ENCODE measurements around the gene SIM2.

The SIM2 gene

DNA sequence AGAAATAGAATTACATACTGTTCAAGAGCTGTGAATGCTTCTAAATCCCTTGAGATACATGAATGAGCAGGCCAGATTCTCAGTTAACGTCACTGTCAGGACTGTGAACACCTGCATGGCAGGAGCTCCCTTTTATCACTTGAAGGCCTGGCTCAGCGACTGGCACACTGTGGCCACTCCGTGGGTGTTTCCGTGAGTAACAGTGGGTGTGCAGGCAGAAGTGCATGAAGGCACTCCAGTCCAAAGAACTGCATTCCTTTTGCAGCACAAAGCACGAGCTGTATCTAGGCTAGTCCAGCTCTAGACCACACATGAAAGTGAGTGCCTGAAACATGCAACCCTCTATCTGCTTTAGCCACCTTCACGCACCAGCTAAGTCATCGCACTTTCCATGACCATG, 9.6 kb upstream of the SIM2 start:
- DNase-seq, result no peak

DNA sequence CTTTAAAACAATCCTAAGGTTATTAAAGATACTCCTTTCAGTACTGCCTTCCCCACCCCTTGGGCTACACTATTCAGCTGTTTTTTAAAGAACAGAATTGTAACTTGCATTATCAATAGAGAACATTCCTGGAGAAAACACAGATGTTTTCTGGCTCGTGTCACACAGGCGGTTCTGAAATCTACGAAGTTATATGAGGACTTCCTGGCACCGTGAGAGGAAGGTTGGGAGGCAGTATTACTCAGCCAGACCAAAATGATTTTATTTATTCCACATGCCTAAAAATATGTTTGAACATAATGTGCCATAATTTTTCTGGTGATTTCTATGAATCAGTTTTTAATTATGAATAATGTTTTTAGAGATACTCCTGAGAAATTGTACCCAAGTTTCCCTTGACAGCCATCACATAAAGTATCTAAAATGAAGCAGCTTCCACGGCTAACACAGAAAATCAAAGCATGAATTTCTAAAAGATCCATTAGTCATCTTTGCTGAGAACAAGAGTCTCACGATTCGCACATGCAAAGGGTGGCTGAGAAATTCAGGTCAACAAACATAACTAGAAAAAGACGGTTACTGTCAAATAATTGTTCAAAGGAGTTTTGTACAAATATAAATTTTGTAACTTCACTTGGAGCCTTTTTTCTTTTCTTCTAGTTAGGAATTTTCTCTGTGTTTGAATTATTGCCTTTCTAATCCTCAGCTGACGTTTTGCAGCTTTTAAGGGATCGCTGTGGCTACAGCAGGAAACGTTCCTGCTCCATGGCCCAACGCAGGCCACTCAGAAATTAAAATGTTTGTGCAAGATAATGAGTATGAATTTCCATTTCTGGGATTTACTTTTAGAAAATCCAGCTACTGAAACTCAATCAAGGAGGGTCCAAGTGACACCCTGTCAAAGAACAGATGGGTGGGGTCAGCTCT, 8.0 kb upstream of the SIM2 start:
- no peak for DNase-seq

DNA sequence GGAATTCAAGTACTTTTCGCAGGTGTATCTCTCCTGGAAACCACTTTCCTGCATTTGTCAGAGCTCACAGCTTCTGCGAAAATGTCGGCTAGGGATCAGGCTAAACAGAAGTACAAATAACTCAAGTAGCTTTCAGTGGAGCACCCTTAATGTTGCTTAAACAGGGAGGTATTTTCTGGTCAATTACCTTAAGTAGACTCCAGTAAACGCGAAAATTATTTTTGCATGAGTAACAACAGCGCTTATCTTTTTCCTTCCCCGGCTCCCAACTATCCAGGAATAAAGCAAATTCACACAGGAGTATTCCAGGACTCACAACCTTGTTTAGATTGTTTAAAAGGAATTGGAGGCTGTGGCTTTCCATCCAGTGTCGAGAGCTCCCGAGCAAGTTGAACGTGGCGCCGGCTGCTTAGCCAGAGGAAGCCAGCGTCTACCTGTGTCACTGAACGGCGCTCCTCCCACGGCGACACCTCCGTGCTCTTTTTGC, 7.3 kb upstream of the SIM2 start:
- no peak for DNase-seq

DNA sequence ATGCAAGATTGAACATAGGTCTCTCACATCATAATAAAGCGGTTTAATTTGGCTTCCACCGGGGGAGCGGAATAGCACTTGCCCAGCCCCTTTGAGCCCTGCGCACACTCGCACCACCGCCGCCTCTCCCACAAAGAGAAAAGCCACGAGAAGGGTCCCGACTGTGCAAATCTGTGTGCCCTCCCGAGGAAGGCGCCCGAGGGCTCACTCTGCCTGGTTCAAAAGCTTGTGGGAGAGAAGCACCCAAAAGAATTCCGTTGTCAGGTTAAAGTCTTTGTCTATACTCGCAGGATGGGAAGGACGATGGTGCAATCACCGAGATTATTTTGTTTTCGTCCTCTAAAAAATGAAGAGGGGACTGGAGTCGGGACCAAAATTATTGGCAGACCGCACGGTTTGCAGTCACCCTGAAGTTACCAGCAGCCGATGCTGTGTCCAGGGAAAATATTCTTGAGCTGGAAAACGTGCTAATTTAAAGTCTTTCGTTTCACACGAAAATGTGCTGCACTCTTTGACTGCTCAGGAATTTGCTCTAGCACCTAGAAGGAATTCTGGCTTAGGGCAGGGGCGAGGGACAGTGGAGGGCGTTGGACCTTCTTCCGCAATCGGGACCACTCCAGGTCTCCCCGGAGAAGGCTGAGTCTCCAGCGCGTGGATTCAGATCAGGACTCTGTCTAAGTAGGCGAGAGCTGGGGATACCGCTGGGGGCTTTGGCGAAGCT, 6.6 kb upstream of the SIM2 start:
- DNase-seq, result no peak

DNA sequence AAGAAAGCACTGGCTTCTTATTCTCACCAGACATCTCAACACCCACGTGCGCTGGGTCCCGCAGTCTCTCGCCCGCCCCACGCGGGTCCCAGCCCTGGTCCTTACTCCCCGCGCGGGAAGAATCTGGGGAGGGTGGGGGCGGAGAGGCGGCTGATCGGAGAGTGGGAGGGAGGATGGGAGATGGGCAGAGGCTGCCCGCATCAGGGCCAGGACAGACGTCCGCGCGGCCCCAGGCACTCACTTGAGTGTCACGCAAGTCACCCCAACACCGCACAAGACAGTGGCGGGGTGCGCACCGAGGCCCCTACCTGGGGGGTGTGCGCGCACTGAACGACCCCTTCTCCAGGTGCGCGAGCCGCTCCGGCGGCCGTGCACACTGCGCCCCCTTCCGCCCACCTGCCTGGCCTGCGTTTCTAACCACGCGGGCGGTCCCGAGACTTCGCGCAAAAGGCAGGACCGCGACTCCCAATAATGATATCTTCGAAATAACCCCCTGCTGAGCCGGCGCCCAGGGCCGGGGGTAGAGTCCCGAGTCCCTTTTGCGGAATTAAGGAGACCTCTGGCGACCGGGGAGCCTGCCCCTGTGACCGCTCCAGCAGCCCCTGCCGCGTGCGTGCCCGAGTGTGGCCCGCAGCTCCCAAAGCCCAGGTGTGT, 6.0 kb upstream of the SIM2 start:
- DNase-seq, result no peak

DNA sequence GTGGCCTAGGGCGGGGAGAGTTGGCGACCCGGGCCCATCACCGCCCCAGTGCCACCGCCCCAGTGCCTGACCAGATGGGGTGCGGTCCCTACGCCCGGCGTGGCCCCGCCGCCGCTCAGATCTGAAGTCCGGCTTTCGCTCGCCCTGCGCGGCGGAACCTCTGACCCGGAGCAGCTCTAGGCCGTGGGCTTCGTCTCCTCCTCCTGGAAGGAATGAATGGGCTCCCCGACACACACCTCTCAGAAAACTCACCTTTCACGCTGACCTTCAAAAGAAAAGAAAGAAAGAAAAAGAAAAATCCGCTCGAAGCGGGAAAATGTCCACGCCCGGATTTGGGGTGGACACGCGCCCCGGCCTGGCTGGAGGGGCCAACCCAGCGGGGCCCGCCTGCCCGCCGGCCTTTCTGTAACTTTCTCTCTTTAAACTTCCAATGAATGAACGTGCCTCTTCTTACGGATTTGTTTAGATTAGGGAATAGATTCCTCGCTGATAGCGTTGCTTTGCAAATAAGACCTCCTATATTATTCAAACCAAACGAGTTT, 5.4 kb upstream of the SIM2 start:
- DNase-seq, result no peak

DNA sequence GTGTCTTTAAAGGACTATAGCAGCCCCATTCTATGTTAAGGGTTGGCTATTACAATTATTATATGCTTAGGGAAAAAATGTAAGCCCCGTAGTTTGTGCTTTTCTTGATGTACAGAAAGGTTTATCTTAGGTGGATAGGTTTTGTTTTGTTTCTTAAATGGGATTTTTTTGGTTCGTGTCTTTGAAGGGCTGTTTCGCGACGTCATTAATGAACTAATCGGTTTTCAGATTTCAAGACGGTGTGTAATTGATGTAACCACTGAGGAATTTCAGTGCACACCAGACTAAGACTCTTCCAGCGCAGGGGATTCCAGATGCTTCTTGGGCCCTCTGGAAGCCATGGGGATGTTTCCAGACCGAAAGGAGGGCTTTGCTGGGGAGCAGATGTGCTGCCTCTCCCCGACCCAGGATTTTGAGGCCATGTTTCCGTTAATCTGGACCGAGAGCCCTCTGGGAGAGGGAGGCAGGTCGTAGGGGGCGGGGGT, 4.8 kb upstream of the SIM2 start:
- no peak for DNase-seq

DNA sequence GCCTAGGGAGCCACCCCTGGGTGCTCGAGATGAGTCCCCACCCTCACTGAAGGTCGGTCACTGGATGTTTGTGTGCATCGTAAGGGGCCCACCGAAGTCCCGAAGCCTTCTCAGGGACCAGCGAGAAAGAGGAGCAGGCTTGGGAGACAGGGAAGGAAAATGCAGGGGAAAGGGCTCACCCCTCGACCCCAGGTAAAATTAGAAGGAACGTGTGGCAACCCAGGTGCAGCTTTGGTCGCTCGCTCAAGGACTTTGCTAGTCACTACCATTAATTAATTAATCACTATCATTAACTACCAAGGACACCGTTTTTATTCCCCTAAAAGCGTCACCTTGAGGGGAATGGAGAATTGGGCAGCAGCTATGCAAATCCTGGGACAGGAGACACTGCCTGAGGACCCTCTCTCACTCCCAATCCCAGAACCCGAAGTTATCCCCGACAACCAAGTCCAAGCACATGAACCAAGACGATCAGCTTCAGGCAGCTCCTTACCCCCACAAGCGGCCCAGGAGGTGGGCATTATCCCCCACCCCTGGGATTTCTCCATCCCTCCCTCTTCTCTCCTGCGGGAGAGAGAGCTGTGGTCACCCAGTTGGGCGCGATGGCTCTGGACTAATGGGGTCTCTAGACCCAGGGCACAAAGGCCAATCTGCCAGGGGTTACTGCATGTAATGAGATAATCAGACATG, 4.2 kb upstream of the SIM2 start:
- DNase-seq, result no peak

DNA sequence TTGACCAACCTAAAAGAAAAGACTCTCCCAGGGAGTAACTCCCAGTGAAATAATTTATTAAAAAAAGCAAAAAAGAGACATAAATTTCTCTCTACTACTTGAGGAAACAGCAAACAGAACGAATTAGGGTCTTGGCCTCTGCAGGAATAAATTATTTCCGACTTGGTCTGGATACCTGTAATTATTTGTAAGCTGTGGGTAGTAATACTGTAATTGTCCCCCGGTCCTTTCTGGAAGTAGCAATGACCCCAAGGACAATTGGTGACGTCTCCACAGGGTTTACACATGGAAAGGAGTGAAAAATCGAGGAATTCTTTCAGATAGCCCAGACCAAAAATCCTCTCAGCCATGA, 3.7 kb upstream of the SIM2 start:
- no peak for DNase-seq

DNA sequence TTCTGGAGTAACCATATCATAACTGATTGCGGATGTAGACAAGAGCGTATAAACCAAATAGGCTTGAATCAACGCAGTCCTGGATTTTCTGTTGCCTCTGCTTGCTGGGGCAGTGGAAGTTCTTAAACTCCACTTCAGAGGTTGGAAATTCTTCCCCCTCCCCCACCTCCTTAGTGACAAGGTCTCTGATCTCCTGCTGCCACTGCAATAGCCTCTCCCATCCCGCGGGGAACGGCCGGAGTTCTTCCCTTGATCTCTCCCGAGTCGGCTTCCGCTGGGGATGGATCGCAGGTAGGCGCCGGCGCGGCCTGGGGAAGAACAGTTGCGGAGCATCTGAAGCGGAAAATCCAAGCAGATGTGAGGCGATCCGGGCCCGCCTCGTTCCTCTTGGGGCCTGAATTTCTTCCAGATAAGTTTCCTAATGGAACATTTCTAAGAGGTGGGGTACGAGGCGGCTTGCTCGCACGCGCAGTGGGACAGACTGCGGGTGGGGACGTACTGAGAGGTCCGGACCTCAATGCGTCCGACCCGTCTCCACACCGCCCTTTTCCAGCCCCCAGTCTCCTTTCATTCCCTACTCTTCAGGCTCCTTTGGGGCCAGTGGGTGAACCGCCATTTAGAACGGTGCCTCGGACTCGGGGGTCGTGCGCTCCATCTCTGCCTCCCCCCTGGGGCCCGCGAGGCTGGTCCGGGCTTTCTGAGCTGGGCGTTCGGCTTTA, 3.1 kb upstream of the SIM2 start:
- DNase-seq, result no peak

DNA sequence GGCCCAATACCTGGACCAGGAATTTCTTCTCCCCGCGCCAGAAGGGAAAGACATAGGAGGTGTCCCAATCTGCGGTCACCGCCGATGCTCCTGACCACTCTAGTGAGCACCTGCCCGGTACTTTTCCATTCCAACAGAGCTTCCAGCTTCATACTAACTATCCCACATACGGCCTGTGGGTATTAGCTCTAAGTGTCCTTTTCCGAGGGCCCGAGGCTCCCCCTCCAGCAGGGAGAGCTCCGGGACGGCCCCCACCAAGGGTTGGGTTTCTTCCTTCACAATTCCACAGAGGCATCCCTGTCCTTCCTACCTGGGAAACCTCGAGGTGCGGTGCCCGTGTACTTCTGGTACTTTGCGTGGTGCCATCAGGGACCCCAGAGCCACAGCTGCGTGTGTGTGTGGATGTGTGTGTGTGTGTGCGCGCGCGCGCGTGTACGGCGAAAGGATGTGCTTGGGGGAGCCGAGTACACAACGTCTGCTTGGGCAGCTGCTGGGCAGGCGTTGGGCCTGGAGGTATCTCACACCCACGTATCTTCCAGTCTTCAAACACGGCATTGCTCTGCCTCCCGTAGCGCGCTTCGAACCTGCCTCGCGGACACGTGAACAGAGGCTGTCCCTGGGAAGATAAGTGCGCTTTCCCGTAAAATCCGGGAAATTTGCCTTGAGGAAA, 2.4 kb upstream of the SIM2 start:
- no peak for DNase-seq

DNA sequence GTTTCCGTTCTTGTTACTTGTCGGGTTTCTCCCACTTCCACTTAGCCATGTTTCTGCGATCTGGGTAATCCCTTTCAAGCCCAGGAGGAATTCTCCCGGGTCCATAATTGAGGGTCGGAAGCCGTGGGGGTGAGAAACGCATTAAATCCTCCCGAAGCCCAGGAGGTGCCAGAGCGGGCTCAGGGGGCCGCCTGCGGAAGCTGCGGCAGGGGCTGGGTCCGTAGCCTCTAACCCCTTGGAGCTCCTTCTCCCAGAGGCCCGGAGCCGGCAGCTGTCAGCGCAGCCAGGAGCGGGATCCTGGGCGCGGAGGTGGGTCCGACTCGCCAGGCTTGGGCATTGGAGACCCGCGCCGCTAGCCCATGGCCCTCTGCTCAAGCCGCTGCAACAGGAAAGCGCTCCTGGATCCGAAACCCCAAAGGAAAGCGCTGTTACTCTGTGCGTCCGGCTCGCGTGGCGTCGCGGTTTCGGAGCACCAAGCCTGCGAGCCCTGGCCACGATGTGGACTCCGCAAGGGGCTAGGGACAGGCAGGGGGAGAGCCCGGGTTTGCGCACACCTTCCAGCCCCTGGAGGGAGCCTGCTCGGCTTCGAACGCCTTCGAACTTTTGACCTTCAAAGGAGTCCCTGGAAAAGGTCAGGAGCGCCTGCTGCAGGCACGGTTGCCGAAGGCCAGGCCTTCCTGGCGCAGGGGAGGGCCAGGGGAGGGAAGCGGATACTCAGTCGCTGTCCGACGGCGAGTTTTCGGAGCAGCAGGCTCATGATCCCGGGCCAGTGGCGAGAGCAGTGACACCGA, 1.7 kb upstream of the SIM2 start:
- no peak for DNase-seq

DNA sequence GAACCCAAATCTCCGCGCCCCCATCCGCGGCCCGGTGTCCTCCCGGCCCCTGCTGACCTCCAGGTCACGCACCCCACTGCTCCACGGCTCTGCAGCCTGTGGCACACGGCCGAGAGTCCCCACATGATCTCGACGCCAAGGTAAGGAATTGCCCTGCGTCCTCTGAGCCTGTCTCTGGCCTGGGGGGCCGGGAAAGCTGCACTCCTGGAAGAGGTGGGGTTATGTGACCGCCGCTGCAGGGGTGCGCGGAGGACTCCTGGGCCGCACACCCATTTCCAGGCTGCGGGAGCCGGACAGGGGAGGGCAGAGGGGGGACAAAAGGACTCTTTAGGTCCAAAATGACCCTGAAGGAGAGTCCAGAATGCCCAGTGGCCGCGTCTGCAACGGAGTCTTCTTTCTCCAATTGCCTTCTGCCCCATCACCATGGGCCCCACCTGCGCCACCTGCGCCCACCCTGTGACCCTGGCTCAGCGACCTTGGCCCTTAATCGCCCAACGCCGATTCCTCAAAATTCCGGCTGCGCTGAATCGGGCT, 997 bp upstream of the SIM2 start:
- no peak for DNase-seq

DNA sequence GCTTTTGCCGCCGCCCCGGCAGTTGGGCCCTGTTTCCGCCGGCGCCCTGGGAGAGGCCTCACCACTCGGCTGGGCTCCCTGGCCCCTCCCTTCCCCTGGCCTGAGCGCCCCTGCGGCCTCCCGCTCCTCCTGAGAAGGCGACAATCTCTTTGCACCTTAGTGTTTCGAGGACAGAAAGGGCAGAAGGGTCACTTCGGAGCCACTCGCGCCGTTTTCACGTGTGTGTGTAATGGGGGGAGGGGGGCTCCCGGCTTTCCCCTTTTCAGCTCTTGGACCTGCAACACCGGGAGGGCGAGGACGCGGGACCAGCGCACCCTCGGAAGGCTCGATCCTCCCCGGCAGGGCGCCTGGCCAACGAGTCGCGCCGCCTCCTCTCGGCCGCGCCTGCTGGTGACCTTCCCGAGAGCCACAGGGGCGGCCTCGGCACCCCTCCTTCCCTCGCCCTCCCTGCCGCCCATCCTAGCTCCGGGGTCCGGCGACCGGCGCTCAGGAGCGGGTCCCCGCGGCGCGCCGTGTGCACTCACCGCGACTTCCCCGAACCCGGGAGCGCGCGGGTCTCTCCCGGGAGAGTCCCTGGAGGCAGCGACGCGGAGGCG, 432 bp upstream of the SIM2 start:
- no peak for DNase-seq

DNA sequence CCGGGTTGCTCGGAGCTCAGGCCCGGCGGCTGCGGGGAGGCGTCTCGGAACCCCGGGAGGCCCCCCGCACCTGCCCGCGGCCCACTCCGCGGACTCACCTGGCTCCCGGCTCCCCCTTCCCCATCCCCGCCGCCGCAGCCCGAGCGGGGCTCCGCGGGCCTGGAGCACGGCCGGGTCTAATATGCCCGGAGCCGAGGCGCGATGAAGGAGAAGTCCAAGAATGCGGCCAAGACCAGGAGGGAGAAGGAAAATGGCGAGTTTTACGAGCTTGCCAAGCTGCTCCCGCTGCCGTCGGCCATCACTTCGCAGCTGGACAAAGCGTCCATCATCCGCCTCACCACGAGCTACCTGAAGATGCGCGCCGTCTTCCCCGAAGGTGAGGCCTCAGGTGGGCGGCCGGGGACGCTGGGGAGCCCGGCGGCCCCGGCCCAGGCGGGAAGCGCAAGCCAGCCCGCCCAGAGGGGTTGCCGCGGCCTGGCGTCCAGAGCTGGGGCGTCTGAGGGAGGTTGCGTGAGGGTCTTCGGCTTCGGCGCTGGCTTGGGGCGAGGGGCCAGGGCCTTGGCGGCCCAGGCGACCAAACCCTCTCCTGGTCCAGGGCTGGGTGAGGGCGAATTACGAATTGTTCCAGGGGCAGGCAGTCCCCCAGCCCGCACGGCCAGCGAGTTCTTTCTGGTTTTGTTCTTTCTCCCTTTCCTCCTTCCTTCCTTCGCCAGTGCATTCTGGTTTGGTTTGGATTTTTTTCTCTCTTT, 805 bp downstream of the SIM2 start:
- DNase-seq, result no peak

DNA sequence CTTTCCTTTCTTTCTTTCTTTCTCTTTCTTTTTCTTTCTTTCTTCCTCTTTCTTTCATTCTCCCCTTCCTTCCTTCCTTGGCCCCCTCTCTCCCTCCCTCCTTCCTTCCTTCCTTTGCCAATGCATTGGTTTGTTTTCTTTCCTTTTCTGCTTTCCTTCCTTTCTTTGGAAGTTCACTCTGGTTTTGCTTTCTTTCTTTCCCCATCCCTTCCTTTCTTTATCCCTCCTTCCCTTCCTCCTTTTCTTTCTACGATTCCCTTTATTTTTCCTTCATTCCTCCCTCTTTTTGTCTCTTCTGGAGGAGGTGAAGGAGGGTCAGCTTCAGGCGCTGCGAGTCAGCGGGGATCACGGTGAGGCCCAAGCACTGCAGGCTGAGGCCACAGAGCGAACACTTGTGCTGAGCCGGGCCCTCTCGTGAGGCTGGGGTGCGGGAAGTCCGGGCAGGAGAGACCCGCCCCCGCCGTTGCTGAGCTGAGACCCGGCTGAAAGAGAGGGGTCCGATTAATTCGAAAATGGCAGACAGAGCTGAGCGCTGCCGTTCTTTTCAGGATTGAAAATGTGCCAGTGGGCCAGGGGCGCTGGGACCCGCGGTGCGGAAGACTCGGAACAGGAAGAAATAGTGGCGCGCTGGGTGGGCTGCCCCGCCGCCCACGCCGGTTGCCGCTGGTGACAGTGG, 1.5 kb downstream of the SIM2 start:
- no peak for DNase-seq

DNA sequence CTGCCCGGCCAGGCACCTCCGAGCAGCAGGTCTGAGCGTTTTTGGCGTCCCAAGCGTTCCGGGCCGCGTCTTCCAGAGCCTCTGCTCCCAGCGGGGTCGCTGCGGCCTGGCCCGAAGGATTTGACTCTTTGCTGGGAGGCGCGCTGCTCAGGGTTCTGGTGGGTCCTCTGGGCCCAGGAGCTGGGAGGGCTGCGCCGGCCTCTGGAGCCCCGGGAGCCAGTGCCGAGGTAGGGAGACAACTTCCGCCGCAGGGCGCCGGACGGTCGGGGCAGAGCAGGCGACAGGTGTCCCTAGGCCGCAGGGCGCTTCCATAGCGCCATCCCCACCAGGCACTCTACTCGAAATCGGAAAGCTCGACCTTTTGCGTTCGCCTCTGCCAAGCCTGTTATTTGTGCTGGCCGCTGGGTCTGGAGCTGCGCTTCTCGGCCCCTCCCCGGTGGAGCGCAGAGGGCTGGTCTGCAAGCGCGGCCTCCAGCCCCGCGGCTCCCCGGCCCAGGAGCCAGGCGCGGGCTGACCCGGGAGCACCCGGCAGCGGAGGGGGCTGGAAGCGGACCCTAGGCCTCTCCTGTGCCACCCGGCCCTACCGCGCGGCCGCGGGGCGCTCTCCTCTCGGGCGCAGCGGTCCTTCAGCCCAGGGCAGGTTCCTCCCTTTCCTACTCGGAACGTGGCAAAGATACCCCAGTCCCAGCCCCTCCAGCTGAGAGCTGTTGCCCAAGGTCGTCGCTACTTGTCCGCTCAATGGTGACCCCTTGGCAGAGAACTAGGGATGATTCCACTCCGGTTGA, 2.2 kb downstream of the SIM2 start:
- DNase-seq, result no peak

Data from activated CD4-positive, alpha-beta T cell treated with anti-CD3 and anti-CD28 coated beads for 48 hours (primary cell).